Stimulated activated CD4-positive, alpha-beta T cell treated with anti-CD3 and anti-CD28 coated beads, Interleukin-12 subunit alpha, Interleukin-12 subunit beta, amount 100 ng/mL, for 4 hours (primary cell): Measurements from ENCODE around the gene SLC7A6.

Experiments
- DNase-seq: peaks from one replicate; pipeline ENCODE4 v3.0.0-alpha.2; 2020

The SLC7A6 gene

GRCh38 chr16:68310774-68311511, 46.6 kb downstream of the SLC7A6 start, which contains the start of the genes PRMT7 and SLC7A6OS:
TSS of gene PRMT7 (plus strand) at chr16:68311019. CDS start at chr16:68315980, 4,961 bp downstream.
TSS of gene SLC7A6OS (minus strand) at chr16:68310946. CDS start at chr16:68310926, 20 bp downstream.
- peak; percentile 87 for DNase-seq

- DNase-seq: no peak
These were observed 48.8 kb downstream of the SLC7A6 start for GRCh38 chr16:68313116-68313515.

- DNase-seq: peak; percentile 13
These were observed 55.0 kb downstream of the SLC7A6 start for GRCh38 chr16:68319185-68319908.

GRCh38 chr16:68324336-68324735, 60.0 kb downstream of the SLC7A6 start:
- no peak for DNase-seq

- no peak for DNase-seq
These were observed 60.5 kb downstream of the SLC7A6 start for GRCh38 chr16:68324780-68325357.

- peak; percentile 67 for DNase-seq
These were observed 64.0 kb downstream of the SLC7A6 start for GRCh38 chr16:68328151-68328859.

GRCh38 chr16:68328860-68329390, 64.6 kb downstream of the SLC7A6 start:
- no peak for DNase-seq

- no peak for DNase-seq
These were observed 67.6 kb downstream of the SLC7A6 start for GRCh38 chr16:68331879-68332410.

GRCh38 chr16:68332411-68333121, 68.2 kb downstream of the SLC7A6 start:
- DNase-seq: no peak

GRCh38 chr16:68335175-68335574, 70.8 kb downstream of the SLC7A6 start:
- DNase-seq: no peak

- no peak for DNase-seq
These were observed 74.2 kb downstream of the SLC7A6 start for GRCh38 chr16:68338326-68339119.

GRCh38 chr16:68339214-68339613, 74.9 kb downstream of the SLC7A6 start:
- no peak for DNase-seq

- no peak for DNase-seq
These were observed 78.3 kb downstream of the SLC7A6 start for GRCh38 chr16:68342620-68343019.

- DNase-seq: no peak
These were observed 78.8 kb downstream of the SLC7A6 start for GRCh38 chr16:68343137-68343536.

- DNase-seq: no peak
These were observed 79.9 kb downstream of the SLC7A6 start for GRCh38 chr16:68344252-68344651.

GRCh38 chr16:68345351-68345810, 81.1 kb downstream of the SLC7A6 start:
- DNase-seq: no peak

GRCh38 chr16:68345958-68346635, 81.8 kb downstream of the SLC7A6 start:
- DNase-seq: no peak

GRCh38 chr16:68346892-68347480, 82.7 kb downstream of the SLC7A6 start:
- DNase-seq: no peak

GRCh38 chr16:68347605-68348004, 83.3 kb downstream of the SLC7A6 start:
- DNase-seq: no peak
